Spleen (tissue), 11 donors: ENCODE results near the gene PTPRM. TPM values are rescaled to one million over a fixed set of nuclear protein-coding genes. Genes with fewer than 3 reads are reported as not detected.

Experiments used
- DNase-seq: peaks from one replicate; pipeline ENCODE4 v3.0.0-alpha.2; 2020
- H3K27ac ChIP-seq, 8 donors: fragments of 200-600 bp; sonication (generic) in 7 of 8; 1 replicate in 4 of 8; 2 replicates in 4 of 8; pipeline versions ENCODE4 v1.5.0 to v1.8.0; 2016 to 2021; ENCODE audit warnings: inconsistent platforms in 4 of 8, mild to moderate bottlenecking in 4 of 8, moderate library complexity in 1 of 8
- H3K27me3 ChIP-seq, 7 donors: fragments of 200-600 bp; sonication (generic) in 6 of 7; replicated peaks in 1 of 7; 1 replicate in 4 of 7; 2 replicates in 3 of 7; pipeline versions ENCODE4 v1.5.0 to v1.8.0; 2016 to 2021; ENCODE audit warnings: inconsistent platforms in 3 of 7, mild to moderate bottlenecking in 1 of 7
- H3K36me3 ChIP-seq, 6 donors: fragments of 200-600 bp; sonication (generic) in 5 of 6; 1 replicate in 4 of 6; 2 replicates in 2 of 6; pipeline versions ENCODE4 v1.5.0 to v1.8.0; 2016 to 2021; ENCODE audit warnings: inconsistent platforms in 2 of 6
- H3K4me1 ChIP-seq, 6 donors: fragments of 200-600 bp; sonication (generic) in 5 of 6; 1 replicate in 3 of 6; 2 replicates in 3 of 6; pipeline versions ENCODE4 v1.5.0 to v1.8.0; 2016 to 2021; ENCODE audit warnings: inconsistent platforms in 3 of 6
- H3K4me3 ChIP-seq, 8 donors: fragments of 200-600 bp; sonication (generic) in 7 of 8; 1 replicate in 4 of 8; 2 replicates in 4 of 8; pipeline versions ENCODE4 v1.5.0 to v1.8.0; 2016 to 2021; ENCODE audit warnings: inconsistent platforms in 4 of 8, mild to moderate bottlenecking in 4 of 8, moderate library complexity in 2 of 8
- H3K9me3 ChIP-seq, 8 donors: fragments of 200-600 bp; sonication (generic) in 7 of 8; 1 replicate in 4 of 8; 2 replicates in 4 of 8; pipeline versions ENCODE4 v1.5.0 to v1.8.0; 2016 to 2021; ENCODE audit warnings: inconsistent platforms in 4 of 8
- CTCF ChIP-seq, 11 experiments: fragments of 200-600 bp in 7 of 11; fragments of 450-650 bp in 4 of 11; sonication (generic) in 4 of 11; IDR thresholded peaks in 8 of 11; conservative IDR thresholded peaks in 3 of 11; 1 replicate in 7 of 11; 2 replicates in 4 of 11; pipeline versions ENCODE4 v1.4.0 to v1.8.0; 2016 to 2021; ENCODE audit warnings: antibody characterized with exemption in 11 of 11, inconsistent platforms in 4 of 11, mild to moderate bottlenecking in 1 of 11
- POLR2A ChIP-seq, 3 donors: fragments of 450-650 bp; IDR thresholded peaks; one replicate each; pipeline ENCODE4 v1.5.1; 2017; ENCODE audit warnings: antibody characterized with exemption in 3 of 3, mild to moderate bottlenecking in 1 of 3
- POLR2AphosphoS5 ChIP-seq, 3 donors: sonication (generic); formaldehyde crosslinking; IDR thresholded peaks; one replicate each; pipeline ENCODE4 v1.5.1; 2017; ENCODE audit warnings: antibody characterized with exemption in 3 of 3
- WGBS, 5 donors: extraction: QIAGEN DNeasy Blood & Tissue Kit in 3 of 5; methylation state at CpG; one replicate each; pipeline versions ENCODE4 v1.1.5 to v1.1.7; 2013 to 2018; 5-methylcytosine and 5-hydroxymethylcytosine counted together
- intact Hi-C: fragments of 100-400 bp; cut with DNase I; formaldehyde crosslinking; loops from one replicate; pipeline ENCODE4 v1.15.0; 2023; ENCODE audit warnings: low total_unique reads
- polyA plus RNA-seq, 3 donors: library from polyadenylated mRNA; stranded (reverse); fragments of 200-250 nt; gene quantifications; one replicate each; pipeline ENCODE4 v1.2.1, GENCODE V29; 2013
- total RNA-seq, 7 donors: library from RNA; depleted of rRNA in 3 of 7; stranded (reverse); fragments of >200 nt in 3 of 7; fragmentation: NEBNext Ultra II Directional in 4 of 7; extraction: Animal tissue kit (Norgen Biotek cat#: 25700) in 4 of 7; gene quantifications; one replicate each; pipeline versions ENCODE4 v1.1.0 to v1.2.1, GENCODE V29; 2016 to 2021
- donor health status: healthy with polysubstance abuse.
- donor health status: DM: no; HTN: no; CAD: no; lungs with moderate emphysema.
- donor health status: DM: no; HTN: no; CAD: no.
- donor health status: Bipolar disorder and iron deficiency.
- donor health status: healthy.
- donor health status: DM: no; HTN: no; CAD: no.
- donor health status: DM: yes; HTN: yes; CAD: no.

PTPRM gene
- total and polyA plus RNA-seq, 10 donors = 23.5 to 97.8 (median 62.8) TPM

GRCh38 chr18:8357320-8357719, 790.2 kb downstream of the PTPRM start:
- DNase-seq = no peak
- Histone ChIP-seq H3K36me3 (no peaks in the 10 kb centered on the region), H3K4me1 (no peaks in the 10 kb centered on the region), H3K27me3 (no peaks in the 10 kb centered on the region), H3K4me3 (no peak overlapping the region), H3K9me3 (no peaks in the 10 kb centered on the region), H3K27ac (no peak overlapping the region)
- intact Hi-C loops = no loop called here
- TF ChIP-seq POLR2A (IDR thresholded peaks at IDR 0.05) (no peak), POLR2AphosphoS5 (IDR thresholded peaks at IDR 0.05) (no peak), CTCF (IDR thresholded peaks at IDR 0.05 in 8 of 11, conservative IDR thresholded peaks at IDR 0.05 in 3 of 11) (no peak)
- WGBS, 5 donors = 86 to 93% (median 91%) methylated on average over 10 of the region's 10 CpGs

- TF ChIP-seq POLR2AphosphoS5 (IDR thresholded peaks at IDR 0.05) (no peak), CTCF (IDR thresholded peaks at IDR 0.05 in 8 of 11, conservative IDR thresholded peaks at IDR 0.05 in 3 of 11) (no peak), POLR2A (IDR thresholded peaks at IDR 0.05) (no peak)
- WGBS, 5 donors = 82 to 88% (median 85%) methylated on average over 6 of the region's 6 CpGs
Measured at GRCh38 chr18:8358033-8358765, 791.1 kb downstream of the PTPRM start.

GRCh38 chr18:8359076-8359475, 792.0 kb downstream of the PTPRM start:
- Histone ChIP-seq H3K9me3 (no peaks in the 10 kb centered on the region), H3K27me3 (no peaks in the 10 kb centered on the region), H3K36me3 (no peaks in the 10 kb centered on the region), H3K4me3 (no peak overlapping the region), H3K4me1 (no peaks in the 10 kb centered on the region), H3K27ac (no peak overlapping the region)
- WGBS, 5 donors = 85 to 95% (median 88%) methylated on average over 6 of the region's 6 CpGs
- DNase-seq = no peak
- TF ChIP-seq POLR2A (IDR thresholded peaks at IDR 0.05) = no peak
- no peak for TF ChIP-seq CTCF (IDR thresholded peaks at IDR 0.05 in 8 of 11, conservative IDR thresholded peaks at IDR 0.05 in 3 of 11)
- TF ChIP-seq POLR2AphosphoS5 (IDR thresholded peaks at IDR 0.05) = no peak
- intact Hi-C loops = no loop called here

More at GRCh38 chr18:8358033-8358765, 791.1 kb downstream of the PTPRM start:
- Histone ChIP-seq H3K4me3 (no peak overlapping the region), H3K27me3 (no peaks in the 10 kb centered on the region), H3K36me3 (no peaks in the 10 kb centered on the region), H3K27ac (no peak overlapping the region), H3K9me3 (no peaks in the 10 kb centered on the region), H3K4me1 (no peaks in the 10 kb centered on the region)
- intact Hi-C loops = no loop called here
- DNase-seq = no peak

- no peaks in the 10 kb centered on the region for H3K27me3 ChIP-seq
- no peak for DNase-seq
- 86 to 97% (median 94%) methylated on average over 8 of the region's 8 CpGs for WGBS, 5 donors
- H3K36me3 ChIP-seq = no peaks in the 10 kb centered on the region
- intact Hi-C loops = no loop called here
- no peaks in the 10 kb centered on the region for H3K9me3 ChIP-seq
- no peak overlapping the region for H3K4me3 ChIP-seq
- H3K27ac ChIP-seq = no peak overlapping the region
- TF ChIP-seq POLR2AphosphoS5 (IDR thresholded peaks at IDR 0.05) = no peak
- TF ChIP-seq CTCF (IDR thresholded peaks at IDR 0.05 in 8 of 11, conservative IDR thresholded peaks at IDR 0.05 in 3 of 11) = no peak
- no peak for TF ChIP-seq POLR2A (IDR thresholded peaks at IDR 0.05)
- H3K4me1 ChIP-seq = no peaks in the 10 kb centered on the region
Measured at GRCh38 chr18:8359481-8359880, 792.4 kb downstream of the PTPRM start.
